NK-92 (cell line): ENCODE measurements around the gene TRIM26.

Experiments
- DNase-seq: peaks from one replicate; lab custom pipeline; 2025; ENCODE audit not compliant: unreplicated experiment; lab: John Stamatoyannopoulos, UW

The TRIM26 gene

DNA sequence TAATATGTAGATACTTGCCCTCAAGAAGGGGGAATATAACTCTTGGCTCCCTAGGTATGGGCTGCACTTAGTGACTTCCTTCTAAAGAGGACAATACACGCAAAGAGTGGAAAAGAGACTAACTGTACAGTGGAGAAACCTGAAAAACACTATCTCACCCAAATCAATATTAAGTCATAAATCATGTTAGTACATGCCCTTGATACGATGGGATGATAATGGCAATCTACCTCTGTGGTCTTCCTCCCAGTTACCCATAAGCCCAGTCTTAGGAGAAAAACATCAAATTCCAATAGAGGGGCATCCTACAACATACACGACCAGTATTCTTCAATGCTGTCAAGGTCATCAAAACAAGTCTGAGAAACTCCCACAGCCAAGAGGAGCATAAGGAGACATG is 1.3 kb downstream of the TRIM26 start:
- no peak for DNase-seq

DNA sequence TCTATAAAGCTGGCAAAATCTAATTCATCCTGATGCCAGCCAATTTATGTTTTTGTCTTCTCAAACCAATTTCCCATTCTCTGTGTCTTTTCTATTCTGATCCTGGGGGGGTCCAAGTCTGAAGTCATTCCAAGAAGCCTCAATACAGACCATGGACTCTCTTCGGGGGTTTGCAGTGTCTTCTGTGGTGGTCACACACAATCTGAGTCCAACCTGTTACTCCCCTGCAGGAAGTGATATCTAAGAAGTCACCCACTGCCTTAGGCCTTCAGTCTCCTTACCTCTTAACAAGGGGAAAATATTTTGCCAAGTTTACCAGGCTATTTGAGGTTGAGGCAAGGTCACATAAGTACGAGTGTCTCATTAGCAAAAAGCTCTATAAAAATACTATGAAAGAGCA is 1.9 kb downstream of the TRIM26 start:
- no peak for DNase-seq

DNA sequence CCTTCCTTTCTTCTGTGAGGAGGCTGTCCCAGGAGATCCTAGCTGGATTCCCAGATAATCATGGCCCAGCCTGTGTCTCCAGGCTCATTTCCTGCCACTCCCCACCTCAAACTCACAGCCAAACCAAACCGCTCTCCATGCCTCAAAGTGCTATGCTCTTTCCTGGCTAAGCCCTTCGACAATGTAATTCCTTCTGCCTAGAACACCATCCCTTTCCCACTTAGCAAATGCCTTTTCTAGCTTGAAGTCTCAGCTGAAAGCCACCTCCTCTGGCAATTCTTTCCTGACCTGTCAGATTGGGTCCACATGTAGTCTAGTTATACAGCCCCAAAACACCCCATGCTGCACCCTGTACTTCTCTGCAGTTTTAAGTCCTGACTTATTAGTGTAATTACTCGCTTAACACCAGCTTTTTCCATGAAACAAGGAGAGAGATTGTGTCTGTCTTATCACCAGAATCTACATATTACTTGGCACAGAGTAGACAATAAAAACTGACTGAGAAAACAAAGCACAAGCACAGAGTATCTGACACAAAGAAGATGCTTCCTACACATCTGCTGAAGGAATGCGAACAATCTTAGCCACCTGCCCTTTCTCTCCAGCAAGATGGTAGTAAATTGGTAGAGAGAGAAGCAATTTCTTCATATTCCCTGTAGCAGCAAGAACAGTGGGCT is 5.4 kb downstream of the TRIM26 start:
- DNase-seq, result no peak

DNA sequence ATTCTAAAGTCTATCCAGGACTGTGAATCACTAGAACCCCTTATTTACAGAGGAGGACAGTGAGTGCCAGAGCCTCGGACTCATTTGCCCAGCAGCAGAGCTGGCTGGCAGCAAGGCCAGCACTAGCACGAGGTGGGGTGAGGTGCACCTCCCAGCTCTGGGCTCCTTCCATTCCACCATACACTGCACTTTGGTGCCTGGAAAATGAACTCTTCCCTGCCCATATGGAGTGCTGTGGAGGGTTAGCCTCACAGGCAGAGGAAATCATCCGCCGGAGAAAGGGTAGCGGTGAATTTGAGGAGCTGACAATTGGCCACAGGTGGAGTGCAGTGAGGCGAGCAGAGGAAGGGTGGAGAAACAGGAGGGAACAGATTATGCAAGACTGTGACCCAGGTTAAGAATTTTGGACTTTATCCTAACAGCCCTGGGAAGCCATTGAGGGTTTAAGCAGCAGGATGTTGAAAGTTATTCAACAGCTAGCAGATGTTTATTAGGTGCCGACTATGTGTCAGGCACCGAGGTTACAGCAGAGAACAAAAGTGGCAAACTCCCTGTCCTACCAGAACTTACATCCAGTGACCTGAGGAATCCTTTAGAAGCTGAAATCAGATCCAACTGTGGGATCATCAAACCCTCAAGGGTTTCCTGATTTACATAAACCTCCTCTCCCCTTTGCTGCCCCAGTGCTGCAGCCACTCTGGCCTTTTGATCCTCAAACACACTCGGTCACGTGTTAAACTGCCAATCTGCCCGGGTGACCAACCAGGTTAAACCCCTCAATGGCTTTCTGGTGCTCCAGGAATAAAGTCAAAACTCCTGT is 6.2 kb downstream of the TRIM26 start:
- no peak for DNase-seq

DNA sequence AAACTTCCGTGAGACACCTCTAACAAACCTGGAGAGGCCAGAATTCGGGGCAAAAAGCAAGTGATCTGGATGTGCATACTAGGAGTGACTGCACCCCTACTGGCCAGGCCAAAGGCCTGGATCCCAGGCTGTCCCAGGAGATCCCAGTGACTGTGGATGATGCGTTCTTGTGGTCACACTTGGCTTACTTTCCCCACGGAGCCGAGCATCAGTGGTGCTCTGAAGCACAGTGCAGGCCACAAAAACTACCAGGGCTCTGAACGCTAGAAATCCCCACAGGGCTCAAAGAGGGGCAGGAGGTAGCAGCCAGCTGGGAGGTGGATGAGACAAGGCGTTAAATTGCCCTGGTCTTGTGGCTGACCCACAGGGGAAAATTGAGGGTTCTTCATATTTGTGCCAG is 7.1 kb downstream of the TRIM26 start:
- DNase-seq, result no peak

DNA sequence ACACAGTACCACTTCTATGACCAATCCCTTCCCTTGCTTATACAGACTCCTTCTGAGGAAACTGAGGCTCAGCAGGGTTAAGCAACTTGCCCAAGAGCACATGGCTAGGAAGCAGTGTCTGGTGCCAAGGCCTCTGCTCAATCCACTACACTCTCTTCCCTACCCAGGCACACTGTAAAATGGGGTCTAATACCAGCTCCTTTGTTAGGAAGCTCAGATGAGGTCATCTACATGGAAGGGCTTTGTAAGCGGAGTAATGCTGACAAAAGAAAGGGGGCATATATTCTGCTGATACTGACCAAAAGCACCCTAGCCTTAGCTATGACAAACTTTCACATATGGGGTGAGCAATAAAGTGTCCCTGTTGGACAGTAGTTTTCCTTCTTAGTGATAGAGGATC is 9.1 kb downstream of the TRIM26 start:
- DNase-seq, result no peak

DNA sequence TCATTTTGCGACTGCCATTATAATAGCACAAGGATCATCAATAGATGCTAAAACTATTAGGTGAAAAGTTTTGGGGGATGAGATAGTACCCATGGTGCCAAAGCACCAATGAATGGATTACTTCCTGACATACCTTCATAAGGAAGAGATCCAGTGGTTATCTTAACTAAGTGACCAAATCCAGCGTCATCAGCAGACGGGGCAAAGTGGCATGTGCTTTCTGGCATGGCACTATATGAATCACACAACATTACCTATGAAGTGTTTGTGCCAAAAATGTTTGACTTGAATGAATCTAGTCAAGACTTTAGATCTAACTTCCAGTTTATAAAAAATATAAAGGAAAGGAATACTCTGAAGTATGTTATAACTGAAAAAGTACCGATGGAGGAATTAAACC is 10.8 kb downstream of the TRIM26 start:
- no peak for DNase-seq

DNA sequence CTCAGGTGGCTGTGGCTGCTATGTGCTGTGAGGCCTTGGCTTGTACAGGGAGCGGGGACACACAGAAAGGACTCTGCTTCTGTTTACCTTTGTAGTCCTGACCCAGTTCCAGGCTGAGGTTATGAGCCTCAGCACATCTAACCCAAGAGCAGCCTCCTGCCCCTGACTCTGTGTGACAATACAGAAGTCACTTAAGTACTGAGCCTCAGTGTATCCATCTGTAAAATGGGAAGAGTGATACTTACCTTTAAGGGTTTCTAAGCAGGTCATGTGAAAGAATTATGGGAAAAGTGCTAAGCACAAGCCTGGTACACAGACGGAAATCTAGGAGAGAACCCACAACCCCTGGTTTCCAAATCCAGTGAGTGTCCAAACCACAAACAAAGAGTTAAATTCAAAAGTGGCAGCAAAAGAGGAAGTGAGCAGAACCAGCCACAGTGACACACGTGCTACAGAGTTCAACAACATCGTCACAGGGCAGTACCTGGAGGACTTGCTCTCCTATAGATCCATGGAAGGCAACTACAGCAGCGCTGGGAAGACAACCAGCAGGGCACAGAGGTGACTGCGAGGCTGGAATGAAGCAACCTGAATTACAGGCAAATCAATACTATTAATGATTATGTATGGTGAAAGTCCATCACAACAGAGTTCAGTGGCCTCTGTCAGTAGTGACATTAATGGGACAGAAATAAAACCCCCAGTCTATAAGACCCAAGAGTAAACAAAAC is 12.5 kb downstream of the TRIM26 start:
- no peak for DNase-seq

DNA sequence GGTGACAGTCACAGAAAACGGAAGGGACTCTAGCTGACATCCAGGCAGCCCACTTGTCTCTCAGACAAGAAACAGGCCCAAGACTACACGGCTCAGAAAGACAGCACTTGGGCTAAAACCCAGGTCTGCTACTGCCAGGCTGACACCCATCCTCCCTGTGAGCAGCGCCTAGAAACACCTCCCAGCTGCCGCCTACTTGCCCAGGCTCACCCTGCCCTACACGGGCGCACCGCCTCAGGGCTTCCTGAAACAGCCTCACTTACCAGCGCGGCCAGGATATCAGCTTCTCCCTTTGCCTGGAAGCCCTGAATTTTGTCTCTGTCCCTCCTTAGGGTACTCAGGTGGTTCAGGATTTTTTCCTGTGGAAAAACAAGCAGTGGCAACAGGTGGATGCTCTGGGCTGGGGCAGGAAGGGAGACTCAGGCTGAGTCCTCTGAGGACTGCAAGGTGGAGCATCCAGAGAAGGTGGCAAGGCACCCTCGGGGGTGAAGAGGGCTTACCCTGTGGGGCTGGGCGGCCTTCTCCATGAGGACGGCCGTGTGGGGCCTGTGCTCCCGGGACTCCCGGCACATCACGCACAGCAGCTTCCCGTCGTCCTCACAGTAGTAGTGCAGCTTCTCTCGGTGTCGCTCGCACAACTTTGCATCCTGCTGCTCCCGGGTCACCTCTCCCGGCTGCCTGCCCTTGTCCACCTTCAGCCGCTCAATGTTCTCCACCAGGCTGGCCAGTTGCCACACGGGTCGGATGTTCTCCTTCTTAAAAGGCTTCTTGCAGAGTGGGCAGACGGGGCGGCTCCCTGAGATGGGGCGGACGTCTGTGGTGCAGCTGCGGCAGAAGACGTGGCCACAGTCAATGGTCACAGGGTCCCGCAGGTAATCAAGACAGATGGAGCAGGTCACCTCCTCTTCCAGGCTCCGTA is 14.8 kb downstream of the TRIM26 start:
- DNase-seq, result no peak

DNA sequence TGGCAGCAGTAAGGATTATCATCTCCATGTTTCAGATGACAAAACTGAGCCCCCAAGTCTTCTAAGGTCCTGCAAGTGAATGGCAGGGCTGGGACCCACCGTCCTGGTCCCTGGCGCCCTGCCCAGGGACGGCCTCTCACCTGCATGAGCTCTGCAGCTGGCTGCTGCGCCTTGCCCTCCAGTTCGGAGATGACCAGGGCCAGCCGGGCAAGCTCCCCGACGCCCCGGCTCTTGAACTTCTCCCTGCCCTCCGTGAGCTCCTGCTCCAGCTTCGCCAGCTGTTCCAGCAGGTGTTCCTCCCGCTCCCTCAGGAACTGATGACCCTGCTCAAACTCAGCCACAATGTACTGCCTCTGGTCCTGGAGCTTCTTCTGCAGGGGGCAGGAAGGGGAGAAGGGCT is 16.8 kb downstream of the TRIM26 start:
- no peak for DNase-seq

DNA sequence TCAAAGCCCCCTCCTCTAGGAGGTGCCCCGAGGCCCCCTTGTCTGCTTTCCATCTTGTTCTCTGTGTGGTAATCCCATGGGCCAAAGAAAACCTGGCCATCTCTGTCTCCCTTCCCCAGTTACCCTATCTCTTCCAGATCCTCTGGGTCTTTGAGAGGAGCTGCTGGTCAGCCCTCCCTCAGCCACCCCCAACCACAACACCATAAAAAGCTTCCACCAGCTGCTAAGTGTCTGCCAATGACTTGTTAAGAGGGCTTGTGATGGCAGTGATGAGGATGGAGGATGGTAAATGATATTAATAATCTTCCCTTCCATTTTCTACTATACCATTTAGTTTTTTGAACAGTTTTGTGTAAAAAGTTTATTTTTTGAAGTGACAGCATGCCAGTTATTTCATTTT is 17.3 kb downstream of the TRIM26 start:
- no peak for DNase-seq

DNA sequence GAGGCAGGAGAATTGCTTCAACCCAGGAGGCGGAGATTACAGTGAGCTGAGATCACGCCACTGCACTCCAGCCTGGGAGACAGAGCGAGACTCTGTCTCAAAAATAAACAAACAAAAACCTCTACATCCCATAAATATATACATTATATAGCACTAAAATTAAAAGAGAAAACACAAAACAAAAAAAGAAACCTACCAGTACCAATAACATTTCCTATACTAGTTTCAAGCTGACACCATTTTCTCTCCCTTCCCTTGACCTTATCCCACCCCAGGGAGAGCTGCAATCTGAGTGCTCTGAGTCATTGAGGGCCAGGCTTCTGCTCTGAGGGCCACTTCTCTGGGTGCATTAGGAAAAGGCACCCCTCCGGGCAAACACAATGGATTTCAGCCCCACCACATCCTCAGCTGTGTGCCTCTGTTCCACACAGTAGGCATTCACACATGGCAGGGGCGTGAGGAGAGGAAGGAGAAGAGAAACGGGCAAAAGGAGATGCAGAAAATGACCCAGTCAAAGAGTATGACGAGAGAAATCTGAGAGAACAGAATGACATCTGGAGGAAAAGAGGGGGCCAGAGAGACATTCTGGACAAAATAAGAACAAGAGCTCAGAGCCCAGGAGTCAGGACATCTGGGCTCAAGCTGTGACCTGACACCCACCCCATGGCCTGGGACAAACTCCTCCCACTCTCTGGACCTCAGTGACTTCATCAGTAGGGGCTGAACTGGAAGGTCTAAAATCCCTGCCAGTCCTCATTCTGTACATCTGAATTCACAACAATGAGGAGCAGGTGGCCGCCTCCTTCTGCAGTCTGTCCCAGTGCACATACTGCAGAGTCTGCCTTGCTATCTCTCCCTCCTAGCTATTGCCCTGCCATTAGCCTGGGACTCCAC is 18.2 kb downstream of the TRIM26 start:
- no peak for DNase-seq

DNA sequence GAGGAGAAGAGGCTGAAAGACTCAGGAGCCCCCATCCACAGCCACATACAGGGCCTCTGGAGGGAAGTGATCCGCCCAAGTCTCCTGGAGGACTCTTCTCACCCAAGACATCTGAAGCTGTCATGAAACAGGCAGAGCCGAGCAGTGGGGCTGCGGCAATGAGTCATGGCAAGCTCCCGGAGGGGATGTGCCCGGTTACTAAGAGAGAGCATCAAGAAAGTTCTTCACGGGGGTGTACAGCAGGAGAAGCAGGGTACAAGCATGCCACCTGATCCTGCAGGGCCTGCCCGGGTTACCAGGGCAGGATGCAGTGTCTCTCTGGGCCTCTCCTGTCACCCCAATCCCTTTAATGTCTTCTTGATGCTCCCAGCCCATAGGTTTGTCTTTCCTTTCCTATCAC is 21.1 kb downstream of the TRIM26 start:
- no peak for DNase-seq

DNA sequence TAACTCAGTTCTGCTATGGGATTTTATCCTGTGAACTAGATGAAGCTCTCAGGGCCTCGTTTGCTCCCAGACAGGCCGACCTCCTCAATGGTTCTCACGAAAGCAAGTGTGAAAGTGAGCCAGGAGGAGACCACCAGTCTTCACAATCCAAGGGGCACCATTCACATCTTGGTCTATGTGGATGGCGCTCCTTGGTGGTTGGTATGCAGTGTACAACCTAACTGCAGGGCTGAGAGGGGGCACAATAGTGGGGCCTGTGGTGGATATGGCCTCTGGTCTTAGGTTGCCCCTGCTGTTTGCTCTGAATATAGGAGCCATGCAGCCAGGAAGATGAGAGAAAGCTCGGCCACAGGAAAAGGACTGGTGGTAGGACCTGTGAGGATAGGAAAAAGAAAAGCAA is 24.7 kb downstream of the TRIM26 start:
- no peak for DNase-seq

DNA sequence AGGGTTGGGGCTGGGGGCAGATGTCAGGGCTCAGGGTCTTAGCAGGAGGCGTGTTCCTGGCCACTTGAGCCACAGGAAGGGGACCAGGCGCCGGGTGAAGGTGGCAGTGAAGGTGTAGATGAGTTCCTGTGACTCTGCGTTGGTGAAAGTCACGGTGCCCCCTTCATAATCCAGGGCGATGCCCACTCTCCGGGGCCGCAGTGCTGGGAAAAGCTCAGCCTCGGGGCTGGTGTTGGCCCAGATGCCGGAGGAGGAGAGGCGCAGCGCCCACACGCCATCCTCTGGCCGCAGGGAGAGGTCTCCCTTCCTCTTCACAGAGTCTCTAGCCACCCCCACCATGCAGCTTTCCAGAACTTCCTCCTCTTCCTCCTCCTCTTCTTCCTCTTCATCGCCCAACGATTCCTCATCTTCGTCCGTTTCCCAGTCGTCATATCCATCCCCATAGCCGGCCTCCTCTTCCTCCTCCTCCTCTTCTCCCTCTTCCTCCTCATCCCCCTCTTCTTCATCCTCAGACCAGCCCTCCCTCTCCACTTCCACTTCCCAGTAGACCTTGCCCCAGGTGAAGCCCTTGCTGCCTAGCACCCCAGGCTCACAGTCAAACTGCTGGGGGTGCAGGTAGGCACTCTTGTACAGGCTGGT is 27.2 kb downstream of the TRIM26 start:
- no peak for DNase-seq

DNA sequence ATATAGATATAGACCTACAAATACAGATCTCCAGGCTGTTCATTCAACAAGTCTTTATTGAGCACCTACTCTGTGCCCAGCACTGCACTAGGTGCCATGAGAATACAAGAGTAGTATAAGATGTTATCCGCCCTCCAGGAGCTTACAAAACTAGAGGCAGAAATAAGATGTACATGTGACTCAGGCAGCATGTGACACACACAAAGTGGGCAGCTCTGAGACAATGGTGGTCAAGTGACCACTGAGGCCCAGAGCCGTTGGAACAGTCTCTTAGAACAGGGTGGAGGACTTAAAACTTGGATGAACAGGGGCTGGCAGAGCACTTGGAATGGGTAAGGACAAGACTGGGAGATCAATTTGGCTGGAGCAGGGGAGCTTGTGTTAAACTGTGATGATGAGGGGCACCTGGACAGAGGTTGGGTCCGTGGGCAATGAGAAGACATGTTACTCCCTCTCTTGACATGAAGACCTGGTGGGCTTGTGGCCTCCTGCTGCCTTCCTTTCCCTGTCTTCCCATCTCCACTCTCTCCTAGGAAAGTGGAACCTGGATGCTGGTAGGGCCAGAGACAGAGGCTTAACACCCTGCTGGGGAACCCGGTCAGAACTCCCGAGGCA is 28.7 kb downstream of the TRIM26 start:
- DNase-seq, result no peak

DNA sequence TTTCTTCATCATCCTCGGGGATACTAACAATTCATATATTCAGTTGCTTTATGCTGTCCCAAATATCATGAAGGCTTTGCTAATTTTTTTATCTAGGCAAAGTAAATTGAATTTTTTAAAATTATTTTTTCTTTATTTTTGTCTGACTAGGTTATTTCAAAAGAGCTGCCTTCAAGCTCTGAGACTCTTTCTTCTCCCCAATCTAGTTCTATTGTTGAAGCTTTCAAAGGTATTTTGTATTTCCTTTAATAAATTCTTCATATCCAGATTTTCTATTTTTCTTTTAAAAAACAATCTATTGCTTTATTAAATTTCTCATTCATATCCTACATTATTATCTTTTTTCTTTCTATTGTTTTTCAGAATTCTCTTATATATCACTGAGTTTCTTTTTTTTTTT is 33.1 kb downstream of the TRIM26 start:
- no peak for DNase-seq

DNA sequence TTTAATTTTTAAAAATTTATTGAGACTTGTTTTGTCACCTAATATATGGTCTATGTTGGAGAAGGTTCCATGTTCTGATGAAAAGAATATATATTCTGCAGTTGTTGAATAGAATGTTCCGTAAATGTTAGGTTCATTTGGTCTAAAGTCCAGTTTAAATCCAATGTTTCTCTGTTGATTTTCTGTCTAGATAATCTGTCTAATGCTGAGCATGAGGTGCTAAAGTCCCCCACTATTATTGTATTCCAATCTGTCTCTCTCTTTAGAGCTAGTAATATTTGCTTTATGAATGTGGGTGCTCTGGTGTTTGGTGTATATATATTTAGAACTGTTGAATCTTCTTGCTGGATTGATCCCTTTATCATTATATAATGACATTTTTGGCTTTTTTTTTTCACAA is 34.4 kb downstream of the TRIM26 start:
- no peak for DNase-seq

DNA sequence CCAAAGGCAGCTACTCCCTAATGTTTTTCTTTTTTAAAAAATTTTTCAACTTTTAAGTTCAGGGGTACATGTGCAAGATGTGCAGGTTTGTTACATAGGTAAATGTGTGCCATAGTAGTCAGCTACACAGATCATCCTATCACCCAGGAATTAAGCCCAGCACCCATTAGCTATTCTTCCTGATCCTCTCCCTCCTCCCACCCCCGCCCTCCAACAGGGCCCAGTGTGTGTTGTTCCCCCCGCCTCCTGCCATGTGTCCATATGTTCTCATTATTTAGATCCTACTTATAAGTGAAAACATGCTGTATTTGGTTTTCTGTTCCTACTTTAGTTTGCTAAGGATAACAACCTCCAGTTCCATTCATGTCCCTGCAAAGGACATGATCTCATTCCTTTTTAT is 37.4 kb downstream of the TRIM26 start:
- DNase-seq, result no peak
